NOMO-1 (cell line): ENCODE measurements around the gene EPS8.
A peak's percentile ranks its signal among the peaks of the same experiment; 100 is the strongest.

Experiments
- DNase-seq, 2 experiments: peaks; one replicate each; lab custom pipeline; 2025; ENCODE audit not compliant: unreplicated experiment in 2 of 2; lab: John Stamatoyannopoulos, UW

Gene EPS8

GRCh38 chr12:15698377-15698871 is 90.8 kb downstream of the EPS8 start:
- peak in 1 of 2 experiments; percentile 14 for DNase-seq

- DNase-seq: no peak
Measured at GRCh38 chr12:15697201-15697600, 92.0 kb downstream of the EPS8 start.

GRCh38 chr12:15693228-15693911 is 95.8 kb downstream of the EPS8 start:
- DNase-seq: no peak

- DNase-seq: no peak
Measured at GRCh38 chr12:15691388-15691787, 97.8 kb downstream of the EPS8 start.

- DNase-seq: no peak
Measured at GRCh38 chr12:15690320-15690719, 98.9 kb downstream of the EPS8 start.

- no peak for DNase-seq
Measured at GRCh38 chr12:15689751-15690191, 99.4 kb downstream of the EPS8 start.

- DNase-seq: peak; percentile 26 to 64
Measured at GRCh38 chr12:15688838-15689625, 100.2 kb downstream of the EPS8 start.

GRCh38 chr12:15688202-15688736 is 100.9 kb downstream of the EPS8 start:
- peak; percentile 85 for DNase-seq

GRCh38 chr12:15687583-15687982 is 101.6 kb downstream of the EPS8 start:
- no peak for DNase-seq

GRCh38 chr12:15684896-15685658 is 104.1 kb downstream of the EPS8 start:
- DNase-seq: no peak

- no peak for DNase-seq
Measured at GRCh38 chr12:15682826-15683225, 106.4 kb downstream of the EPS8 start.

- no peak for DNase-seq
Measured at GRCh38 chr12:15679151-15679550, 110.0 kb downstream of the EPS8 start.

- no peak for DNase-seq
Measured at GRCh38 chr12:15677726-15678201, 111.4 kb downstream of the EPS8 start.

GRCh38 chr12:15677228-15677627 is 112.0 kb downstream of the EPS8 start:
- no peak for DNase-seq

GRCh38 chr12:15672671-15673270 is 116.4 kb downstream of the EPS8 start:
- no peak for DNase-seq

- no peak for DNase-seq
Measured at GRCh38 chr12:15670756-15671155, 118.4 kb downstream of the EPS8 start.

GRCh38 chr12:15669256-15669948 is 119.8 kb downstream of the EPS8 start:
- DNase-seq: no peak

GRCh38 chr12:15664491-15664890 is 124.7 kb downstream of the EPS8 start:
- DNase-seq: no peak

GRCh38 chr12:15662983-15663659 is 126.1 kb downstream of the EPS8 start:
- DNase-seq: no peak
